Measurements from ENCODE around the gene GTPBP4.
A peak's percentile ranks its signal among the peaks of the same experiment; 100 is the strongest.

Gene GTPBP4

GRCh38 chr10:968546-969199 is 19.6 kb upstream of the GTPBP4 start:
- DNase-seq, result no peak

GRCh38 chr10:969473-970150 is 18.6 kb upstream of the GTPBP4 start:
- no peak for DNase-seq

GRCh38 chr10:970311-971149 is 17.7 kb upstream of the GTPBP4 start:
- DNase-seq, result no peak

- peak; percentile 58 to 79 for DNase-seq
Measured at GRCh38 chr10:971150-971542, 17.1 kb upstream of the GTPBP4 start.

GRCh38 chr10:971613-972012 is 16.6 kb upstream of the GTPBP4 start:
- no peak for DNase-seq

- no peak for DNase-seq
Measured at GRCh38 chr10:972763-973162, 15.5 kb upstream of the GTPBP4 start.

GRCh38 chr10:974038-974784 is 14.0 kb upstream of the GTPBP4 start:
- DNase-seq, result peak; percentile 12 to 74

GRCh38 chr10:974785-975074 is 13.5 kb upstream of the GTPBP4 start:
- no peak for DNase-seq

- no peak for DNase-seq
Measured at GRCh38 chr10:976316-976715, 11.9 kb upstream of the GTPBP4 start.

- no peak for DNase-seq
Measured at GRCh38 chr10:978826-979421, 9.3 kb upstream of the GTPBP4 start.

- peak; percentile 31 to 60 for DNase-seq
Measured at GRCh38 chr10:980468-981093, 7.7 kb upstream of the GTPBP4 start.

- DNase-seq, result no peak
Measured at GRCh38 chr10:983401-983800, 4.8 kb upstream of the GTPBP4 start.

- no peak for DNase-seq
Measured at GRCh38 chr10:983971-984655, 4.1 kb upstream of the GTPBP4 start.

GRCh38 chr10:985361-985760 is 2.9 kb upstream of the GTPBP4 start:
- no peak for DNase-seq

GRCh38 chr10:986137-986825 is 2.0 kb upstream of the GTPBP4 start:
- no peak for DNase-seq

- DNase-seq, result peak in 1 of 2 donors; percentile 11
Measured at GRCh38 chr10:986881-987619, 1.2 kb upstream of the GTPBP4 start.

- DNase-seq, result no peak
Measured at GRCh38 chr10:987620-987869, 689 bp upstream of the GTPBP4 start.

GRCh38 chr10:988667-989545 is 672 bp downstream of the GTPBP4 start:
- DNase-seq, result peak; percentile 35 to 56

- no peak for DNase-seq
Measured at GRCh38 chr10:990808-991207, 2.6 kb downstream of the GTPBP4 start.

- DNase-seq, result peak; percentile 82 to 93
Measured at GRCh38 chr10:992467-992866, 4.2 kb downstream of the GTPBP4 start.
